Kidney (tissue), 14 donors: ENCODE data around the gene ICA1. TPM values are rescaled to one million over a fixed set of nuclear protein-coding genes. Genes with fewer than 3 reads are reported as not detected.

Experiments
- DNase-seq, 5 donors: peaks; one replicate each; pipeline ENCODE4 v3.0.0-alpha.2; 2013 to 2020
- FAIRE-seq: peaks from 2 replicates; lab custom pipeline; 2012; peaks lifted over from hg19 to GRCh38; lab: Jason Lieb, UNC
- H3K27ac ChIP-seq, 2 donors: one replicate each; pipeline ENCODE4 v1.7.0; 2013; ENCODE audit warnings: low read depth in 2 of 2, low read length in 2 of 2, inconsistent platforms in 1 of 2
- H3K27me3 ChIP-seq: one replicate; pipeline ENCODE4 v1.7.1; 2013; ENCODE audit warnings: low read length, inconsistent platforms; ENCODE audit not compliant: control insufficient read depth, insufficient read depth
- H3K36me3 ChIP-seq, 3 donors: one replicate each; pipeline versions ENCODE4 v1.7.0 to v1.7.1; 2013; ENCODE audit warnings: low read length in 3 of 3, control low read depth in 1 of 3, inconsistent platforms in 1 of 3; ENCODE audit not compliant: insufficient read depth in 3 of 3, control insufficient read depth in 2 of 3
- H3K4me1 ChIP-seq, 3 donors: one replicate each; pipeline versions ENCODE4 v1.7.0 to v1.7.1; 2013; ENCODE audit warnings: low read length in 3 of 3, inconsistent platforms in 1 of 3, low read depth in 1 of 3; ENCODE audit not compliant: control insufficient read depth in 2 of 3, insufficient read depth in 2 of 3
- H3K4me3 ChIP-seq, 3 donors: one replicate each; pipeline versions ENCODE4 v1.7.0 to v1.8.1; 2013; ENCODE audit warnings: low read length in 3 of 3, control low read depth in 1 of 3, inconsistent platforms in 1 of 3
- H3K9ac ChIP-seq, 3 donors: one replicate each; pipeline versions ENCODE4 v1.7.0 to v1.7.1; 2013; ENCODE audit warnings: low read length in 3 of 3, control low read depth in 1 of 3, inconsistent platforms in 1 of 3
- H3K9me3 ChIP-seq, 3 donors: one replicate each; pipeline versions ENCODE4 v1.7.0 to v1.7.1; 2013; ENCODE audit warnings: low read length in 3 of 3, control low read depth in 1 of 3, inconsistent platforms in 1 of 3; ENCODE audit not compliant: control insufficient read depth in 2 of 3, insufficient read depth in 1 of 3
- CTCF ChIP-seq: IDR thresholded peaks from 3 replicates; pipeline ENCODE4 v1.5.1; 2012; ENCODE audit warnings: mild to moderate bottlenecking, moderate library complexity, borderline replicate concordance; ENCODE audit not compliant: insufficient read depth; ENCODE audit errors: extremely low read depth
- intact Hi-C: fragments of 100-400 bp; cut with DNase I; formaldehyde crosslinking; loops from one replicate; pipeline ENCODE4 v1.11.1; 2022
- polyA plus RNA-seq: library from polyadenylated mRNA; stranded (reverse); fragments of 350-450 nt; fragmentation: Illumina TruSeq; extraction: RNeasy Lipid Tissue Mini Kit (QIAGEN cat#74804); gene quantifications from one replicate; pipeline ENCODE4 v1.2.3, GENCODE V29; 2014; ENCODE audit warnings: low read depth, low replicate concordance; ENCODE audit not compliant: insufficient read depth
- total RNA-seq: library from RNA; stranded (reverse); fragmentation: NEBNext Ultra II Directional; extraction: Animal tissue kit (Norgen Biotek cat#: 25700); gene quantifications from one replicate; pipeline ENCODE4 v1.2.1, GENCODE V29; 2021
- donor health status: control.
- donor health status: control.
- donor health status: control.
- donor health status: control.
- donor health status: control.
- donor health status: DM: yes; HTN: yes; CAD: no.
- donor health status: Normal renal cell carcinoma (clear cell type).

The ICA1 gene
- total and polyA plus RNA-seq, 2 donors from 2014 or later = 24.2 to 41.8 TPM

- no peak for TF ChIP-seq CTCF
- no peaks in the 10 kb centered on the region for H3K4me1 ChIP-seq
- H3K27ac ChIP-seq = no peak overlapping the region
- no peaks in the 10 kb centered on the region for H3K27me3 ChIP-seq
- H3K9ac ChIP-seq = no peak overlapping the region
- H3K36me3 ChIP-seq = no peaks in the 10 kb centered on the region
- no peak for FAIRE-seq
- DNase-seq = no peak
- intact Hi-C loops = no loop called here
- H3K9me3 ChIP-seq = no peaks in the 10 kb centered on the region
- H3K4me3 ChIP-seq = no peak overlapping the region
Measured at GRCh38 chr7:8228068-8228467, 33.9 kb downstream of the ICA1 start.

DNA sequence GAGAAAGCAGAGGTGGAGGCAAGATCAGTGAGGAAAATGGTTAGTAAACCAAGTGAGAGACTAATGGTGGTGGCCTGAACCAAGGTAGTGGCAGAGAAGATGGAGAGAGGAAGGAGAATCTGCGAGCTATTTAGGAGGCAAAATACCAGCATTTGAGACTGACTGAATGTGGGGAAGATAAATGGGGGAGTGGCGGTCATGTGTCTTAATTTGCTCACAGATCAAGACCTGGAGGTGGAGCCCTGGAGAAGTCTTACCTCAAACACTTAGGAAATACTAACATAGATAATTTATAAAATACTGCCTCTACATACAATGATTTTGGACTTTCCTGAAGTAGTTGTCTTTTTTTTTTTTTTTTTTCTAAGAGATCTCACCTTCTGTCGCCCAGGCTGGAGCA, 34.7 kb downstream of the ICA1 start:
- no peak for TF ChIP-seq CTCF
- H3K27ac ChIP-seq = no peak overlapping the region
- H3K4me1 ChIP-seq = no peaks in the 10 kb centered on the region
- no peak for FAIRE-seq
- intact Hi-C loops = no loop called here
- H3K9me3 ChIP-seq = no peaks in the 10 kb centered on the region
- H3K4me3 ChIP-seq = no peak overlapping the region
- no peak for DNase-seq
- no peaks in the 10 kb centered on the region for H3K36me3 ChIP-seq
- no peaks in the 10 kb centered on the region for H3K27me3 ChIP-seq
- no peak overlapping the region for H3K9ac ChIP-seq

GRCh38 chr7:8226501-8226900, 35.5 kb downstream of the ICA1 start:
- Histone ChIP-seq H3K27me3 (no peaks in the 10 kb centered on the region), H3K9me3 (no peaks in the 10 kb centered on the region), H3K4me3 (no peak overlapping the region), H3K36me3 (no peaks in the 10 kb centered on the region), H3K4me1 (no peaks in the 10 kb centered on the region), H3K27ac (no peak overlapping the region), H3K9ac (no peak overlapping the region)
- no peak for DNase-seq
- TF ChIP-seq CTCF = no peak
- intact Hi-C loops = no loop called here
- no peak for FAIRE-seq

DNA sequence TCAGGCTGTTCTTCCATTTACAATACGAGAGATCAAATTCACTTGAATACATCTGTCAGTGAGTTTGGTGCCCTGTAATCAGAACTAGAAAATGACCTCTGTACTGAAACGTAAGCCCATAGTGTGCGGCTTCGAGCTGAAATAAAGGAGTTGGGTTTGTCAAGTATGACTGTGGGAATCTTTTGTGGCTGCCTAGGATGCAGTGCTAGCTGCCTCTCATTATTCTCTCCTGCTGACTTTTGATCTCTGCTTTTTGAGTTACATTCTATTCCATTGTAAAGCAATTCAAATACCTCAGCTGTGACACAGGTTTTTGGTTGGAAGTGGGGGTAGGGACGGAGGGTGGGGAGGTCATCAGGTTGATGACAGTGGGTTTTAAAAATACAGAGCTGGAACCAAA, 40.4 kb downstream of the ICA1 start:
- intact Hi-C loops = no loop called here
- FAIRE-seq = no peak

More for the DNA sequence above, 40.4 kb downstream of the ICA1 start:
- no peak for TF ChIP-seq CTCF
- no peak for DNase-seq
- no peak overlapping the region for H3K4me3 ChIP-seq
- no peak overlapping the region for H3K9ac ChIP-seq
- H3K27ac ChIP-seq = no peak overlapping the region
- H3K36me3 ChIP-seq = no peaks in the 10 kb centered on the region
- H3K4me1 ChIP-seq = no peaks in the 10 kb centered on the region
- no peaks in the 10 kb centered on the region for H3K9me3 ChIP-seq
- H3K27me3 ChIP-seq = no peaks in the 10 kb centered on the region
